ENCODE data around the gene SYT7.

The SYT7 gene

DNA sequence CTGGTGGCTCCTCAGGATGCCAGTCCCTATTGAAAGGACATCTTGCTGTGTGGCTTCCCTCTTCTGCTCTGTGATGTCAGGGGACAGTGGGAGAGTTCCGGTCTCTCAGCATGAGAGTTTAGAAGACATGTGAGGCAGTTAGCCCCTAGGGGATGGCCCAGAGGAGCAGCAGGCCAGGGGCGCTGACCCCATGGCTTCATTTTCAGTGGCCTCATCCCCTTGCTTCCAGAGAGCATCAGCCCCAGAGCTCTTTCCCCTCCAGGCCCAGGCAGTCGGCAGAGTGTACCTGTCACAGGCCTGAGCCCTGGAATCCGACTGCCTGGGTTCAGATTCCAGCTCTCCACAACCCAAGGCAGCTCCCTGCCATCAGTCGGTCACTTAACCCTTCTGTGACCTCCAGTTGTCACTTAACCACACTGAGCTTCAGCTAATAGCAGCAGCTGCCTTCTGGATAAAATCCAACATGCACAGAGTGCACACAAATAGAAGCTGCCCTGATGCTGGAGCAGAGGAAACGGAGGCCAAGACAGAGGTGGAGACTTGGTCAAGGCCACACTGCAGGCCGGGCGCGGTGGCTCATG, 86.4 kb downstream of the SYT7 start:
- no peak overlapping the region for H3K4me3 ChIP-seq (ENCODE audit: extremely low read depth, insufficient read depth, low read length, poor library complexity, severe bottlenecking)
- H3K36me3 ChIP-seq (ENCODE audit: control insufficient read depth, insufficient read depth, low read length), result no peaks in the 10 kb centered on the region
- no peak overlapping the region for H3K27ac ChIP-seq (ENCODE audit: low read depth, low read length, severe bottlenecking)
- peaks cover 10% of the 10 kb centered on the region for H3K4me1 ChIP-seq (ENCODE audit: control insufficient read depth, insufficient read depth, low read length, poor library complexity, severe bottlenecking)
- no peaks in the 10 kb centered on the region for H3K9me3 ChIP-seq (ENCODE audit: control insufficient read depth, low read length)
- 77 to 79% methylated on average over 7 to 9 of the region's 9 CpGs for WGBS, 2 experiments (ENCODE audit: insufficient coverage in 2 of 2)

GRCh38 chr11:61491736-61492395, 89.0 kb downstream of the SYT7 start:
- no peaks in the 10 kb centered on the region for H3K36me3 ChIP-seq (ENCODE audit: control insufficient read depth, insufficient read depth, low read length)
- H3K27ac ChIP-seq (ENCODE audit: low read depth, low read length, severe bottlenecking), result no peak overlapping the region
- H3K4me1 ChIP-seq (ENCODE audit: control insufficient read depth, insufficient read depth, low read length, poor library complexity, severe bottlenecking), result peaks cover 17% of the 10 kb centered on the region
- 88 to 91% methylated on average over 4 to 8 of the region's 12 CpGs for WGBS, 2 experiments (ENCODE audit: insufficient coverage in 2 of 2)
- no peaks in the 10 kb centered on the region for H3K9me3 ChIP-seq (ENCODE audit: control insufficient read depth, low read length)
- no peak overlapping the region for H3K4me3 ChIP-seq (ENCODE audit: extremely low read depth, insufficient read depth, low read length, poor library complexity, severe bottlenecking)

DNA sequence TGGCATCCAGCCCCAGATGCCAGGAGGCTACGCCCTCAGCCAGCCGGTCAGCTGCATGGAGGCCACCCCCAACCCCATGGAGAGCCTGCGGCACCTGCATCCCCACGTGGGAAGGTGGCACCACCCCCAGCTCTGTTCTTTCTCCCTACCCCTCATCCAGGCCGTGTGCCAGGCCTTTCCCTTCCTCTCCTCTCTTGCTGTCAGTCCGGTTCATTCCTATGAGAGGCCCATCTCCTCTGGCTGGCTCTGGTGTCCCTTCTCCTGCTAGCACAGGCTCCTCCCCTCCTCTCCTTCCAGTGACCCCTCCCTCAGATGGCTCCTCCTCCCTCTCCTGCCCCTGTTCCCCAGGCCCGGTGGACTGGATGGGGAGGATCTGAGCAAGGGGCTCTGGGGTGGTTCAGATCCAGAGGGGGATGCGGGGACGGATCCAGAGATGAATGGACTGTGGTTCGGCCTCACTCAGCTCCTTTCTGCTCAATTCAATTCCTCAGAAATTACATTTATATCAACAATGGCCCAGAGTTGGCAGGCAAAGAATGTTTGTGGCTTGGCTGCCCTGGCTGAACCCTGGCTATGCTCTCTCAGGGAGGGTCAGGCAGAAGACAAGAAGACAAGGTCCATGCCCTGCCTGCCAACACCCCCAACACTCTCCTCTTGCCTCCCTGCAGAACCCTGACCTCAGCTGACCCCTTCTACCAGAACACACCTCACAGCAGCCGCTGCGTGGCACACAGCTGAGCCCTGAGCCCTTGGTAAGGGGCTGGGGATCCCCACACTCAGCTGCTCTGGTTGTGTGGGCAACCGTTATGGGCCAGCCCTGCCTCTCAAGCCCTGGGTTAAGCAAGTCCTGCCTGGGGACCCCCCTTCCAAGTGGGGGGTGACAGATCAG, 90.8 kb downstream of the SYT7 start:
- no peaks in the 10 kb centered on the region for H3K9me3 ChIP-seq (ENCODE audit: control insufficient read depth, low read length)
- H3K4me1 ChIP-seq (ENCODE audit: control insufficient read depth, insufficient read depth, low read length, poor library complexity, severe bottlenecking), result peaks cover 17% of the 10 kb centered on the region
- WGBS, 2 experiments (ENCODE audit: insufficient coverage in 2 of 2), result 73 to 79% methylated on average over 8 to 9 of the region's 13 CpGs
- no peak overlapping the region for H3K27ac ChIP-seq (ENCODE audit: low read depth, low read length, severe bottlenecking)
- no peaks in the 10 kb centered on the region for H3K36me3 ChIP-seq (ENCODE audit: control insufficient read depth, insufficient read depth, low read length)
- no peak overlapping the region for H3K4me3 ChIP-seq (ENCODE audit: extremely low read depth, insufficient read depth, low read length, poor library complexity, severe bottlenecking)

DNA sequence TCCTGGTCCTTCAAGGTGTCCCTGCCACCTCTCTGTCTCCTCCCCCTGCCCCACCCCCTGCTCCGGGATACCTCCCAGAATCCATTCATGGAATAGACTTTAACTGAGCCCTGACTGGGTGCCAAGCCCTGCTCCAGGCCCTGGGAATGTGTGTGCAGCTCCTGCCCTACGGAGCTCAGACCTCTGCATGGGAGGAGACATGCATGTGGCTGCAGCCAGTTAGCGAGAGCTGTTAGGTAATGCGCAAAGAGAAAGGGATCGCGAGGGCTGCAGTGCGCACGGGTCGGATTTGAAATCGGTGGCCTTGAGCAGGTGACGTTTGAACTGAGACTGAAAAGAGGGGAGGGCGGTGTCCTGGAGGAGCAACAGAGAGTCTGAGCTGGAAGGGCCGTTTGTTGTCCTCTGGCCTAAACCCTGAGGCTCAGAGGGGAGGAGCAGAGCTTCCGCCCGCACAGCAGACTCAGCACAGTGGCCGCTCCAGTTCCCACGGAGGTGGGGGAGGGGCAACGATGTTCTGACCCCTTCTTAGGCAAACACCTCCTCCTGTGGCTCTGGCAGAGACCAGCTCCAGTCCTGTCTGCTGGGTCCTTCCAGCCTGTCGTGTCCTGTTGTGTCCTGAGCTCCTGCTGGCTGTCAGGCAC, 92.1 kb downstream of the SYT7 start:
- Histone ChIP-seq H3K4me3 (ENCODE audit: extremely low read depth, insufficient read depth, low read length, poor library complexity, severe bottlenecking) (no peak overlapping the region), H3K36me3 (ENCODE audit: control insufficient read depth, insufficient read depth, low read length) (no peaks in the 10 kb centered on the region), H3K27ac (ENCODE audit: low read depth, low read length, severe bottlenecking) (peak overlapping the region; percentile 73), H3K4me1 (ENCODE audit: control insufficient read depth, insufficient read depth, low read length, poor library complexity, severe bottlenecking) (peaks cover 17% of the 10 kb centered on the region), H3K9me3 (ENCODE audit: control insufficient read depth, low read length) (no peaks in the 10 kb centered on the region)
- 17 to 25% methylated on average over 15 to 16 of the region's 19 CpGs for WGBS, 2 experiments (ENCODE audit: insufficient coverage in 2 of 2)

DNA sequence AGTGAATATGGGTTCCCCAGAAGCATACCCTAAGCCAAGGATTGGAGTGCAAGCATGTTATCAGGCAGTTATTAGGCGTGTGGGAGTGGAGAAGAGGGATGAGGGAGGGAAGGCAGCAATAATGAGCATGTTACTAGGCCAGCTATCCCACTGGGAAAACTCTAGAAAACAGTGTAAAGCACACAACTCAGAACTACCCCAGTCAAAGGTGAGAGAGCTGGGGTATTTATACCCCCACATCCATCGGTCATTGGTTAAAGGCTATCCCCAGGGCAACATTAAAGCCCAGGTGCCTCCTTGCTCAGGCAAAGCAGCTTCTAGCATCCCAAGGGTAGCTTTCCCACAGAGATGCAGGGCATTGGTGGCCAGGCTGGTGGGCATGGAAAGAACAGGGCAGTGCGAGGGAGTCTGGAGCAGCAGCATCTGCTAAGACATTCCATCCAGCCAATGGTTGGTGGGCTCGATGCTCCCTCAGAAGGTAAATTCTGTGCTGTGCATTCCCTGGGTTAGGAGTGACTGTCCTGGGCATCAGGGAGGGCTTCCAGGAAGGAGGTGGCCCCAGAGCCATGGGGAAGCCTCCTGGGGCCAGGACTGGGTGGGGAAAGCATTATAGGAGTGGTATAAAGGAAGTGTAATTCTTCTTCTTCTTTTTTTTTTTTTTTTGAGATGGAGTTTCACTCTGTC, 93.4 kb downstream of the SYT7 start:
- no peaks in the 10 kb centered on the region for H3K36me3 ChIP-seq (ENCODE audit: control insufficient read depth, insufficient read depth, low read length)

DNA sequence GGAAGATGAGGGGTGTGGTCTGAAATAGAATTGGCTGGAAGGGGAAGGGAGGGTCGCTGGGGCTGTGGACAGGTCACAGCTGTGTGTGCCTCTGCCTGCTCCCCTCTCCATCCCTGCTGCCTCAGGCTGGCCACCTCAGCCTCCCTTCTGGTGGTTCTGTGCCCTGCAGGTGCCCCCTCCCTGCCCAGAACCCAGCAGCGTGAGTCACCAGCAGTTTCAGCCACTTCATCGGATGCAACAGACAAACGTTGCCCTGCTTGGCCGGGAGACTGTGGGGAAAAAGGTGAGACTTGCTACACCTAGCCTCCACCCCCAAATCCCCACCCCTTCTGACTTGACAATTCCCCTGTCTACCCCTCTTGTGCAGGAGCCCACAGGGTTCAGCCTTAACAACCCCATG, 94.1 kb downstream of the SYT7 start:
- Histone ChIP-seq H3K9me3 (ENCODE audit: control insufficient read depth, low read length) (no peaks in the 10 kb centered on the region), H3K36me3 (ENCODE audit: control insufficient read depth, insufficient read depth, low read length) (no peaks in the 10 kb centered on the region), H3K27ac (ENCODE audit: low read depth, low read length, severe bottlenecking) (no peak overlapping the region), H3K4me3 (ENCODE audit: extremely low read depth, insufficient read depth, low read length, poor library complexity, severe bottlenecking) (no peak overlapping the region), H3K4me1 (ENCODE audit: control insufficient read depth, insufficient read depth, low read length, poor library complexity, severe bottlenecking) (peaks cover 17% of the 10 kb centered on the region)
- WGBS, 2 experiments (ENCODE audit: insufficient coverage in 2 of 2), result 77 to 83% methylated on average over 3 to 5 of the region's 5 CpGs

More for the DNA sequence above, 93.4 kb downstream of the SYT7 start:
- Histone ChIP-seq H3K27ac (ENCODE audit: low read depth, low read length, severe bottlenecking) (no peak overlapping the region), H3K4me1 (ENCODE audit: control insufficient read depth, insufficient read depth, low read length, poor library complexity, severe bottlenecking) (peaks cover 17% of the 10 kb centered on the region), H3K9me3 (ENCODE audit: control insufficient read depth, low read length) (no peaks in the 10 kb centered on the region), H3K4me3 (ENCODE audit: extremely low read depth, insufficient read depth, low read length, poor library complexity, severe bottlenecking) (no peak overlapping the region)
- 95 to 100% methylated on average over 2 to 4 of the region's 4 CpGs for WGBS, 2 experiments (ENCODE audit: insufficient coverage in 2 of 2)

DNA sequence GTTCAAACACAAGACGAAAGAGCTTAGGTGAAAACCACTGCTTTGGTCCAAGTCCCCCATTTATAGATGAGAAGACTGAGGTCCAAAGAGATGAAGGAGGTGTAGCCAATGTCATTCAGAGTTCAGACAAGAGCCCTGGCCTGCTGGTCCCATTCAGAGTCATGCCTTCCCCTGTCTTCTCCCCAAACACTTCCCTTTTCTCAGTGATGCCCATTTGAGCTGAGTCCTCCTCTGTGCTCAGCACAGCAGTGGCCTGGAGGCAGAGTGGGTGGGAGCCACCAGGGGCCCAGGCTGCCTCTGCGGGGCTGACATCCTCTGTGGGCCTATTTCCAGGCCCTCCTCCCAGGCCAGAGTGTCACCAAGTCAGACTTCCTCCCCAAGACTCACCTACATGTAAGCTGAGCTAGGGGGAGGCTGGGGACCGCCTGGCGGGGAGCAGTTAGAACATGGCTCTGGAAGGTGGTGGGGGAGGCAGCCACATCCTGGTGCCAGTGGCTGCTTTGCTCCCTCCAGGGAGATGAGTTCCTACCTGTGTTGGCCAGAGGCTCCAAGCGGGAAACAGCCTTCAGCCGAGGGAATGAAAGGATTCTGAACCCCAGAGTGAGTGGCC, 94.8 kb downstream of the SYT7 start:
- Histone ChIP-seq H3K36me3 (ENCODE audit: control insufficient read depth, insufficient read depth, low read length) (no peaks in the 10 kb centered on the region), H3K4me1 (ENCODE audit: control insufficient read depth, insufficient read depth, low read length, poor library complexity, severe bottlenecking) (peaks cover 17% of the 10 kb centered on the region), H3K4me3 (ENCODE audit: extremely low read depth, insufficient read depth, low read length, poor library complexity, severe bottlenecking) (no peak overlapping the region), H3K27ac (ENCODE audit: low read depth, low read length, severe bottlenecking) (no peak overlapping the region), H3K9me3 (ENCODE audit: control insufficient read depth, low read length) (no peaks in the 10 kb centered on the region)
- WGBS, 2 experiments (ENCODE audit: insufficient coverage in 2 of 2), result 93 to 96% methylated on average over 4 to 6 of the region's 6 CpGs

DNA sequence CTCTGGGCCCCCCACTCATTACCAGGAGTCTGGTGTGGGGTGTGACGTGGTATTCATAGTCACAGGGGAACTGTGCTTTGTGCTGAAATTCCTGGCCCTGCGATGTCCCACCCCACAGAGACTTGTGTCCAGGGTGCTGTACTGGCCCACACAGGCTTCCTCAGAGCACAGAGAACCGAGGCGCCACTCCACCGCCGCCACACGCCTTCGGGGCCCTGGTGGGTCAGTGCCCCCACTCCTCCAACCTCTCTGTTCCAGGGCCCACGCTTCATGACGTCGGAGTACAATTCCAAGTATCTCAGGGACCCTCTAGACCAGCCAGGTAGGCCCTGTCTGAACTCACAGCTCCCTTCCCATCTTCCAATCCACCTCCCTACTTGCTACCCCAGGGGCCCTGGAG, 95.8 kb downstream of the SYT7 start:
- WGBS, 2 experiments (ENCODE audit: insufficient coverage in 2 of 2), result 87 to 100% methylated on average over 7 to 8 of the region's 11 CpGs
- Histone ChIP-seq H3K4me1 (ENCODE audit: control insufficient read depth, insufficient read depth, low read length, poor library complexity, severe bottlenecking) (peaks cover 12% of the 10 kb centered on the region), H3K9me3 (ENCODE audit: control insufficient read depth, low read length) (no peaks in the 10 kb centered on the region), H3K4me3 (ENCODE audit: extremely low read depth, insufficient read depth, low read length, poor library complexity, severe bottlenecking) (no peak overlapping the region), H3K36me3 (ENCODE audit: control insufficient read depth, insufficient read depth, low read length) (no peaks in the 10 kb centered on the region), H3K27ac (ENCODE audit: low read depth, low read length, severe bottlenecking) (no peak overlapping the region)

GRCh38 chr11:61484541-61484940, 96.3 kb downstream of the SYT7 start:
- WGBS, 2 experiments (ENCODE audit: insufficient coverage in 2 of 2), result 71 to 73% methylated on average over 11 of the region's 11 CpGs
- no peak overlapping the region for H3K27ac ChIP-seq (ENCODE audit: low read depth, low read length, severe bottlenecking)
- no peak overlapping the region for H3K4me3 ChIP-seq (ENCODE audit: extremely low read depth, insufficient read depth, low read length, poor library complexity, severe bottlenecking)
- H3K9me3 ChIP-seq (ENCODE audit: control insufficient read depth, low read length), result no peaks in the 10 kb centered on the region
- no peaks in the 10 kb centered on the region for H3K36me3 ChIP-seq (ENCODE audit: control insufficient read depth, insufficient read depth, low read length)
- peaks cover 8% of the 10 kb centered on the region for H3K4me1 ChIP-seq (ENCODE audit: control insufficient read depth, insufficient read depth, low read length, poor library complexity, severe bottlenecking)

DNA sequence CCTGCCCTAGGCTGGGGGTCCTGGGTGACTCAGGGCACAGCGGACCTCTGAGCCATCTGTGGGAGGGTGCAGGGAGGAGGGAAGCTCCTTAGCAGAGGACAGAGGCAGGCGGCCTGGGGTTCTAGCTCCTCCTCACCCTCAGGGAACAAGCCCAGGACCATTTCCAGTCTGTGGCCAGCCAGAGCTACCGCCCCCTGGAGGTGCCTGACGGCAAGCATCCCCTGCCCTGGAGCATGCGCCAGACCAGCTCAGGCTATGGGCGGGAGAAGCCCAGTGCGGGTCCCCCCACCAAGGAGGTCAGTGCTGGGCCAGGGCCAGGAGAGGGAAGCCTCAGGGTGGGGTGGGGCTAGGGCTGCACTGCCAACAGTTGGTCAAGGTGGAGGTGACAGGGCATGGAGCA, 98.4 kb downstream of the SYT7 start:
- no peak overlapping the region for H3K4me3 ChIP-seq (ENCODE audit: extremely low read depth, insufficient read depth, low read length, poor library complexity, severe bottlenecking)

More for the DNA sequence above, 98.4 kb downstream of the SYT7 start:
- no peaks in the 10 kb centered on the region for H3K9me3 ChIP-seq (ENCODE audit: control insufficient read depth, low read length)
- H3K4me1 ChIP-seq (ENCODE audit: control insufficient read depth, insufficient read depth, low read length, poor library complexity, severe bottlenecking), result no peaks in the 10 kb centered on the region
- no peaks in the 10 kb centered on the region for H3K36me3 ChIP-seq (ENCODE audit: control insufficient read depth, insufficient read depth, low read length)
- 30 to 41% methylated on average over 4 to 5 of the region's 7 CpGs for WGBS, 2 experiments (ENCODE audit: insufficient coverage in 2 of 2)
- no peak overlapping the region for H3K27ac ChIP-seq (ENCODE audit: low read depth, low read length, severe bottlenecking)
